Activated CD4-positive, alpha-beta T cell treated with anti-CD3 and anti-CD28 coated beads for 36 hours (primary cell): Measurements from ENCODE around the gene TUBA4A. TPM values are rescaled to one million over a fixed set of nuclear protein-coding genes. Genes with fewer than 3 reads are reported as not detected.

Experiments used
- ATAC-seq: fragments of 200-7000 bp; cut with Tn5 transposase; one replicate; pipeline ENCODE4 v1.10.0; 2021; ENCODE audit warnings: mild to moderate bottlenecking, moderate library complexity
- CTCF ChIA-PET: fragments of 350-600 bp; sonication (Branson Sonifier 250); formaldehyde crosslinking; loops from one replicate; lab custom pipeline; 2021; ENCODE audit warnings: antibody characterized with exemption; lab: Charles Lee
- POLR2A ChIA-PET: fragments of 350-600 bp; sonication (Branson Sonifier 250); formaldehyde crosslinking; loops from one replicate; lab custom pipeline; 2021; ENCODE audit warnings: antibody characterized with exemption, inconsistent platforms; lab: Charles Lee
- DNase-seq: peaks from one replicate; pipeline ENCODE4 v3.0.0-alpha.2; 2020
- H3K27ac Mint-ChIP-seq: one replicate; pipeline ENCODE4 v1.8.0; 2021; ENCODE audit warnings: mixed read lengths
- H3K27me3 Mint-ChIP-seq: one replicate; pipeline ENCODE4 v1.8.0; 2021; ENCODE audit warnings: mixed read lengths
- H3K36me3 Mint-ChIP-seq: one replicate; pipeline ENCODE4 v1.8.0; 2021; ENCODE audit warnings: low read depth, mixed read lengths
- H3K4me1 Mint-ChIP-seq: one replicate; pipeline ENCODE4 v1.8.0; 2021; ENCODE audit warnings: mixed read lengths
- H3K4me3 Mint-ChIP-seq: one replicate; pipeline ENCODE4 v1.8.0; 2021; ENCODE audit warnings: mild to moderate bottlenecking, moderate library complexity, mixed read lengths
- H3K9me3 Mint-ChIP-seq: one replicate; pipeline ENCODE4 v1.8.0; 2021; ENCODE audit warnings: low read depth, mixed read lengths
- intact Hi-C, 2 experiments: fragments of 100-400 bp; cut with DNase I in 1 of 2; cut with micrococcal nuclease in 1 of 2; formaldehyde crosslinking; loops; one replicate each; pipeline versions ENCODE4 v1.14.2 to v1.15.1; 2022 to 2024; cut with DNase I, micrococcal nuclease
- total RNA-seq, 2 experiments: library from RNA; stranded (reverse); gene quantifications; one replicate each; pipeline ENCODE4 v1.2.3, GENCODE V29; 2021

The TUBA4A gene
- total RNA-seq, 2 experiments from 2014 or later, result 210 to 369 TPM

DNA sequence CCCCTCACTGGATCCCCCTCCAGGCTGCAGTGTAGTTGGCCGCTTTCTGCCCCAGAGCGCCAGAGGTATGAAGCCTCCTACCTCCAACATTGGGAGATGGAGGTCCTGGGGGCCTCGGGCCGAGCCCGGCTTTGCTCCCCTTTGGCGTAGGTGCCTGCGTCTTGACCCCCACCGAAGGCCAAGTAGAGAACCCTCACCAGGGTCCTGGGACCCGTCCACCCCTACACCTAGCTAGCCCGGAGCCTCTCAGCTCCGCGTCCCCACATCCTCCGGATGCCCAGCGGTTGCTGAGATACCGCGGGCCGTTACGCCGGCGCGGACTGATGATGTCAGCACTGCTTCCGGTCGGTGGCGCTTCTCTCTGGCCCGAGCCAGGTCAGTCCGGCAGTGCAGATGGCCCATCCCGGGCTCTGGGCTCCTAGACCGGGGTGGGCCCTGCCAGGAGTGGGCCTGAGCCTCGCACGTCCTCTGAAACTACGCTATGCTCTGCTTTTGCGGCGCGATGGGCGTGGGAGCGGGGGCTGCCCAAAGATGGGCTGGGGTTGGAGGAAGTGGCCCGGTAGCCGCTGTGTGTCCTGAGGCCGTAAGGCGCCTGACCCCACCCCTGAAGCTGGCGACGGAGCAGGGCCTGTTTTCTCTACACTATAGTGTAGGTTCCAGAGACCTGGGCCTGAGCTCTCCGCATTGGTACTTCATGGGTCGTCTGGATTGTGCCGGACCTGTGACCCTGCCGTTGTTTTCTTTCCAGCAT lies 8.4 kb downstream of the TUBA4A start, which contains the start of the genes GLB1L and STK16:
TSS of gene GLB1L (minus strand) at position 297 of the 751 bp plus-strand sequence. CDS start 1,871 bp downstream, outside the sequence.
TSS of gene STK16 (plus strand) at position 332 of the 751 bp plus-strand sequence. CDS start 521 bp downstream, outside the sequence.
- Mint-ChIP-seq H3K4me3 (peak within 1 kb of the TSS; percentile 89), H3K9me3 (no peaks in the 10 kb centered on the region), H3K27ac (peak within 1 kb of the TSS; percentile 100), H3K36me3 (peaks cover 35% of the 10 kb centered on the region), H3K4me1 (peaks cover 59% of the 10 kb centered on the region), H3K27me3 (no peaks in the 10 kb centered on the region)
- ChIA-PET POLR2A (interaction anchor here (0.6 to 2.2 kb wide), 6 partner anchors 8 to 38 kb away, joined by 3 to 10 read pairs (median 4); partner anchors contain the start of genes ABCB6, ANKZF1, ATG9A and TUBA4A), CTCF (interaction anchor here (0.6 to 3.5 kb wide), 16 partner anchors 9 to 215 kb away, joined by 3 to 20 read pairs (median 4); partner anchors contain the start of genes DNAJB2, TUBA4A and ZFAND2B)
- peak; percentile 93 for DNase-seq
- intact Hi-C loops, result loop anchor here (1.0 to 5.0 kb wide), 8 partner anchors 9 to 252 kb away; partner anchors contain the start of genes ANKZF1 (in 2 of the 2), ATG9A (in 2 of the 2), DNAJB2 (in 1 of the 2) and DNPEP (in 1 of the 2)
- peak; percentile 62 for ATAC-seq

DNA sequence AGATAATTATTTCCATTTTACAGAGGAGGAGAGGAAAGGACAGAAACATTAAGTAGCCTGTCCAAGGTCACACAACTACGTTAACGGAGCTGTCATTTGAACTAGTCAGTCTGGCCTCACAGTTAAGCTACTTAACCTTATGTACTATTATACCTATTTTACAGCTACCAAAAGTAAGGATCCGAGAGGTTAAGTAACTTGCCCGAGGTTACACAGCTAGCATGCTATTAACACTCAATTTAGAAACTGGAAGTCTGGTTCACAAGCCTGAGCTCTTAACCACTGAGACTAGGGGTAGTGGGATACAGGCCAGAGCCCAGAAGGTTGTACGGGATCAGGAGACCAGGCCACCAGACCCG lies 8.9 kb downstream of the TUBA4A start:
- no peak for DNase-seq
- H3K27ac Mint-ChIP-seq, result peak overlapping the region; percentile 100
- intact Hi-C loops, result loop anchor here (1.0 to 5.0 kb wide), 8 partner anchors 10 to 253 kb away; partner anchors contain the start of genes ANKZF1 (in 2 of the 2), ATG9A (in 2 of the 2), DNAJB2 (in 1 of the 2) and DNPEP (in 1 of the 2)
- H3K4me3 Mint-ChIP-seq, result peak overlapping the region; percentile 89
- POLR2A ChIA-PET, result interaction anchor here (0.6 to 2.2 kb wide), 6 partner anchors 8 to 38 kb away, joined by 3 to 10 read pairs (median 4); partner anchors contain the start of genes ABCB6, ANKZF1, ATG9A and TUBA4A
- CTCF ChIA-PET, result interaction anchor here (0.6 to 3.5 kb wide), 16 partner anchors 10 to 215 kb away, joined by 3 to 20 read pairs (median 4); partner anchors contain the start of genes DNAJB2, TUBA4A and ZFAND2B
- peaks cover 29% of the 10 kb centered on the region for H3K36me3 Mint-ChIP-seq
- no peak for ATAC-seq
- H3K27me3 Mint-ChIP-seq, result no peaks in the 10 kb centered on the region
- no peaks in the 10 kb centered on the region for H3K9me3 Mint-ChIP-seq
- peaks cover 54% of the 10 kb centered on the region for H3K4me1 Mint-ChIP-seq

DNA sequence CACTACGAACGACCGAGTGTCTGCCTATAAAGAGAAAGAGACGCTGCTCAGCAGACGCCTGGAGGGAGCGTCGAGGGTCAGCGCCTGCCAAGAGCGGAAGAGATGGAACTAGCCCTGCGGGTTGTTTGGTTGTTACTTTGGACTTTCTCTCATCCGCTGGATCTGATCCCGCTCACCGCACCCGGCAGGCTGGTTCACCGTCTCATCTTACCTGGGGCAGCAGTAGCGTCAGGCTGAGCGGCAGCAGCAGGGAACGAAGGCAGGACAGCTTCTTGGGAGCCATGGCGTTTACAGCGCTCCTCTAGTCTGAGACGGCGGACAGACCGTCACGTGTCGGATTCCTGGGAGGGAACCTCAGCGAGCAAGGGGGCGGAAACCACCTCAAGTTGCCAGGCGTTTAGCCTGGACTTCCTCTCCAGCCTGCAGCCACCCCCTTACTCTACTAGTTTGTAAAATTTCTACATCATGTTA lies 10.4 kb downstream of the TUBA4A start:
- ATAC-seq (no peak), DNase-seq (no peak)
- H3K27ac Mint-ChIP-seq, result no peak overlapping the region
- ChIA-PET POLR2A (no interaction called here), CTCF (interaction anchor here (3.5 kb wide), 1 partner anchor 34 kb away, joined by 20 read pairs; the partner anchor contains the start of gene DNAJB2)
- peaks cover 39% of the 10 kb centered on the region for H3K4me1 Mint-ChIP-seq
- no peaks in the 10 kb centered on the region for H3K27me3 Mint-ChIP-seq
- intact Hi-C loops, result no loop called here
- peaks cover 16% of the 10 kb centered on the region for H3K36me3 Mint-ChIP-seq
- H3K9me3 Mint-ChIP-seq, result no peaks in the 10 kb centered on the region
- H3K4me3 Mint-ChIP-seq, result peak overlapping the region; percentile 66

DNA sequence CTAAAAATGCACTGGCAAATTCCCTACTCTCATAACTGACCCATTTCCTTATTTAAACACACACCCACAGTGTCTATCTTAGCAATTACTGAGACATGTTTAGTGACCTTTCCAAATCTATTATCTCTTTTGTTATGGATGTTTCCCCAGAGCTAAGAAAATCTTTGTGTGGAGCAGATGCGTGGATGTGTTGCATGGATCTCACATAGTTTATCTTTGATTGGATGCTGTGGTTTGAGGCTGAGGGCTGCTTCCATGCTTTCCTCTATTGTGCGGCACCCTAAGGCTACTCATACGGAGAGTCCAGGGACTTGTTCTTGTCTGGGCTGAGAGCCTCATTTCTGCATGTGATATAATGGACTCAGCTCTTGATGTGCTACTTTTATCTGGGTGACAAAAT lies 19.4 kb downstream of the TUBA4A start:
- DNase-seq, result no peak
- no peak overlapping the region for H3K4me3 Mint-ChIP-seq
- H3K27ac Mint-ChIP-seq, result no peak overlapping the region
- POLR2A ChIA-PET, result interaction anchor here (1.0 kb wide), 1 partner anchor 45 kb away, joined by 3 read pairs; the partner anchor contains the start of gene DNAJB2
- no peaks in the 10 kb centered on the region for H3K27me3 Mint-ChIP-seq
- ATAC-seq, result no peak
- CTCF ChIA-PET, result interaction anchor here (1.4 kb wide), 1 partner anchor 15 kb away, joined by 3 read pairs; no protein-coding TSS in a partner anchor
- peaks cover 78% of the 10 kb centered on the region for H3K36me3 Mint-ChIP-seq
- peaks cover 17% of the 10 kb centered on the region for H3K4me1 Mint-ChIP-seq
- intact Hi-C loops, result no loop called here
- H3K9me3 Mint-ChIP-seq, result no peaks in the 10 kb centered on the region

DNA sequence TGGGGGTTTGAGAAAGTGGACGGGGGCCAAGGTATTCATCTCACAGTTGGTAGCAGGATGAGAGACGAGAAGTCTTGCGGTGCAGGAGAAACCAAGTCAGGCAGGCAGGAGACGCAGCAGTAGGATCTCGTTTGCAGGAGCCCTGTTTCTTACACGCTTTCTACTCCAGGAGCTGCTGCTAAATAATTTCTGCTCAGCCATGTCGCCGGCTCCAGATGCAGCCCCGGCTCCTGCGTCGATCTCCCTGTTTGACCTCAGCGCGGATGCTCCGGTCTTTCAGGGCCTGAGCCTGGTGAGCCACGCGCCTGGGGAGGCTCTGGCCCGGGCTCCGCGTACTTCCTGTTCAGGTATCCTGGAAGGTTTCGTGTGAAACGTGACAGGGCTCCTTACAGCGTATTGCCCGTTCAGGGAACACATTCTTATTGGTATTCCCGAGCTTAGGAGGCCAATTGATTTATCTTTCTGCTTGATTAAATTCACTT lies 23.6 kb downstream of the TUBA4A start:
- H3K27me3 Mint-ChIP-seq, result no peaks in the 10 kb centered on the region
- H3K4me3 Mint-ChIP-seq, result peak overlapping the region; percentile 98
- ATAC-seq, result peak; percentile 28
- no peaks in the 10 kb centered on the region for H3K9me3 Mint-ChIP-seq
- CTCF ChIA-PET, result interaction anchor here (0.9 to 2.3 kb wide), 15 partner anchors 9 to 189 kb away, joined by 3 to 13 read pairs (median 6); partner anchors contain the start of genes ABCB6, CFAP65, DNAJB2 and GLB1L
- peaks cover 73% of the 10 kb centered on the region for H3K36me3 Mint-ChIP-seq
- peak; percentile 78 for DNase-seq
- POLR2A ChIA-PET, result interaction anchor here (0.6 to 2.3 kb wide), 9 partner anchors 17 to 158 kb away, joined by 3 to 24 read pairs (median 4); partner anchors contain the start of genes CNPPD1, DNAJB2, DNPEP and TUBA4A
- peak overlapping the region; percentile 98 for H3K27ac Mint-ChIP-seq
- intact Hi-C loops, result no loop called here
- H3K4me1 Mint-ChIP-seq, result peaks cover 34% of the 10 kb centered on the region

DNA sequence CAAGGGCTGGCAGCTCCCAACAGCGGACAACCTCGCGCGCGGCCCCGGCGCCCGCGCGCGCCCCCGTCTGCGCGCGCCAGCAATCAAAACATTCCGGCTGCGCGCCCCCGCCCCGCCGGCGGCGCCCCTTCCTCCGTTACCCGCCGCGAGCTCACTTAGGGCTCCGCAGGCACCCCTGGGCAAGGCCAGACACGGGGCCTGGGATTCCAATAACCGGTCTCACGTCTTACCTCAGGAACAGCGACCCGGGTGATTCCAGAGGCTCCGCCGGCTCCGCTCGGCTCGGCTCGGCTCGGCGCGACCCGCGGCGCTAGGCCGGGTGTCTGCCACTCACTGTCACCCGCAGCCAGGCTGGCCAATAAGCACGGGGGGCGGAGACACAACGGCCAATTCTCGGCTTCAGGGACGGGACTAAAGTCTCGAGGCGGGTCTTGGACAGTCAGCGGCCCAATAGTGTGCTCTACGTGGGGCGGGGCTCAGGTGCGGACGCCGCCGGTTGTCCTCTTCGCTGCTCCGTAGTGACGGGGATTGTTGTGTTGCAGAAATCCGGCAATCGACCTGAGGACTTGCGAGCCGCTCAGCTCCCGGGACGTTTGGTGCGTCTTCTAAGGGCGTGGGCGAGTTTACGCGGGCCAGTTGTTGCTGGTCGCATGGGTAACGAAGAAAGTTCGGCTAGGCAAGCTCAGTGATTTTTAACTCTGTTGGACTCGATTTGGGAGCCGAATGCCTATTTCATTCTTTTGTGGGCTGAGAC lies 24.2 kb downstream of the TUBA4A start, which contains the start of the genes ANKZF1 and ATG9A:
TSS of gene ANKZF1 (plus strand) at position 502 of the 754 bp plus-strand sequence. CDS start 452 bp downstream, outside the sequence.
TSS of gene ATG9A (minus strand) at position 332 of the 754 bp plus-strand sequence. CDS start 1,612 bp downstream, outside the sequence.
- DNase-seq, result peak; percentile 99
- H3K27me3 Mint-ChIP-seq, result no peaks in the 10 kb centered on the region
- H3K4me3 Mint-ChIP-seq, result peak within 1 kb of the TSS; percentile 98
- peaks cover 34% of the 10 kb centered on the region for H3K4me1 Mint-ChIP-seq
- H3K27ac Mint-ChIP-seq, result peak within 1 kb of the TSS; percentile 98
- ChIA-PET CTCF (interaction anchor here (0.9 to 2.3 kb wide), 13 partner anchors 10 to 188 kb away, joined by 3 to 13 read pairs (median 6); partner anchors contain the start of genes ABCB6, CFAP65, DNAJB2 and GLB1L), POLR2A (interaction anchor here (0.6 to 2.3 kb wide), 10 partner anchors 16 to 158 kb away, joined by 3 to 24 read pairs (median 4); partner anchors contain the start of genes CNPPD1, DNAJB2, DNPEP and GLB1L)
- peak; percentile 98 for ATAC-seq
- H3K9me3 Mint-ChIP-seq, result no peaks in the 10 kb centered on the region
- intact Hi-C loops, result loop anchor here (1.0 kb wide), 14 partner anchors 10 to 661 kb away; partner anchors contain the start of genes DNAJB2 (in 2 of the 2), GLB1L (in 2 of the 2), NHEJ1 (in 2 of the 2) and STK16 (in 2 of the 2)
- H3K36me3 Mint-ChIP-seq, result peaks cover 74% of the 10 kb centered on the region

DNA sequence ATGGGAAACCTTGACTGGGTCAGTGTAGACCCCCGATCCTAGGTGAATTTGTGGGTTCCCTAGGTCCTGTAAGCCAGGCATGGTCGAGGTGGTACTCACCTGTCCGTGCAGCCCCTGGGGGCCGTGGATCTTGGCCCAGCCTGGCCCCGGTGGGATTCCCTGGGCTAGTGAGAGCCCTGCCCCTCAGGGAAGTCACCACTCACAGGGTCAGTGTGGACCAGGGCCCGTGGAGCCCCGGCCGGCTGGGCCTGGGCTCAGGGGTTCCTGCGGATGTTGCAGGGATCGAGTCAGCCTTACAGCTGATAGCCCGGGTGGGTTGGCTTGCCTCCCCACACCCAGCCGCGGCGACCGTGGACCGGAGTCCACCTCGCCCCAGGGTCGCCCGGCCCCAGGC lies 24.8 kb downstream of the TUBA4A start:
- H3K9me3 Mint-ChIP-seq, result no peaks in the 10 kb centered on the region
- ATAC-seq, result no peak

DNA sequence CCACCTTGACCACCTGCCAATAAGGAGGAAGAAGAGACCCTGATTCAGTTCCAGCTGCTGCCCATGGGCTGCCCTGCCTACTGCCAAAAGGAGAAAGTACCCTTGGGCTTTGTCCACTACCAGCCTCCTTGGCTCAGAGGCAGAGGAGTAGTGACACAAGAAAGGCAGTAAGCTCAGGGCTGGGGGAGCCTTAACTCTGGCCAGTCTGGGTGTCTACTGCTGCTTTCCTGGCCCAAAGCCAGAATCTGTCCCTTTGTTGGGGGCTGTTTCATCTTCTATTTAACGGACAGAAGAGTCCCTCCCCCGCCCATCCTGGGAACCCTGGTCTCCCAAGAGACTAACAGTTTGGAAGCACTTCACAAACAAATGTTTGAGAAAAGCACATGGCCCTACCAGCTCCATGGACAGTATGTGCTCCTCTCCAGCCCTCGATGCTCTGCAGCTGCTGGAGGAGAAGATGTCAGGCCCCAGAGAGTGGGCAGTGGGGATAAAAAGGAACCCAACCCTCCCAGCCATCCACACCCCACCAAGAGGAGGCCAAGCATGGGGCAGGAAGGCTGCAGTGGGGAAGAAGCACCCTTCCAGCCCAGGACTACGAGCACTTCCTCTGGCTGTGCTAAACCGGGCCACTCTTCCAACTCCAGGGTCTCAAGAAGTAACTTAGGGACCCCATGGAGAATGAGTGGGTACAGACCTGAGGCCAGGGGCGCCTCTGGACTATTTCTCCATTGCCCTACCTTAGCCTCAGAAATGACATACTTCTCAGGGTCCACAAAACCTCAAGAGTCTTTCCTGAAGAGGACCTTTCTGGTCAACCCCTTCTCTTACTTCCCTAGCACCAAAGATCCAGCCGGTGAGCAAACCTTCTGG lies 25.4 kb downstream of the TUBA4A start:
- ChIA-PET CTCF (interaction anchor here (0.6 to 2.5 kb wide), 5 partner anchors 21 to 140 kb away, joined by 3 to 5 read pairs (median 4); partner anchors contain the start of gene ZFAND2B), POLR2A (interaction anchor here (1.2 to 2.3 kb wide), 3 partner anchors 22 to 25 kb away, joined by 3 to 24 read pairs (median 5); partner anchors contain the start of genes TUBA4A, TUBA4B and ZFAND2B)
- Mint-ChIP-seq H3K27me3 (no peaks in the 10 kb centered on the region), H3K4me3 (peak overlapping the region; percentile 84), H3K4me1 (peaks cover 33% of the 10 kb centered on the region), H3K9me3 (no peaks in the 10 kb centered on the region), H3K36me3 (peaks cover 73% of the 10 kb centered on the region), H3K27ac (peak overlapping the region; percentile 78)
- intact Hi-C loops, result no loop called here
- ATAC-seq (no peak), DNase-seq (no peak)

More for the DNA sequence above, 24.8 kb downstream of the TUBA4A start:
- H3K27ac Mint-ChIP-seq, result peak overlapping the region; percentile 78
- no peak for DNase-seq
- H3K4me1 Mint-ChIP-seq, result peaks cover 33% of the 10 kb centered on the region
- CTCF ChIA-PET, result interaction anchor here (1.2 to 2.3 kb wide), 3 partner anchors 10 to 188 kb away, joined by 3 to 13 read pairs (median 7); partner anchors contain the start of genes ABCB6 and CFAP65
- peak overlapping the region; percentile 98 for H3K4me3 Mint-ChIP-seq
- peaks cover 74% of the 10 kb centered on the region for H3K36me3 Mint-ChIP-seq
- H3K27me3 Mint-ChIP-seq, result no peaks in the 10 kb centered on the region
- POLR2A ChIA-PET, result interaction anchor here (1.1 to 2.3 kb wide), 6 partner anchors 16 to 50 kb away, joined by 3 to 24 read pairs (median 4); partner anchors contain the start of genes DNAJB2, GLB1L, STK16 and TUBA4A
- intact Hi-C loops, result loop anchor here (1.0 kb wide), 14 partner anchors 10 to 661 kb away; partner anchors contain the start of genes DNAJB2 (in 2 of the 2), GLB1L (in 2 of the 2), NHEJ1 (in 2 of the 2) and STK16 (in 2 of the 2)

DNA sequence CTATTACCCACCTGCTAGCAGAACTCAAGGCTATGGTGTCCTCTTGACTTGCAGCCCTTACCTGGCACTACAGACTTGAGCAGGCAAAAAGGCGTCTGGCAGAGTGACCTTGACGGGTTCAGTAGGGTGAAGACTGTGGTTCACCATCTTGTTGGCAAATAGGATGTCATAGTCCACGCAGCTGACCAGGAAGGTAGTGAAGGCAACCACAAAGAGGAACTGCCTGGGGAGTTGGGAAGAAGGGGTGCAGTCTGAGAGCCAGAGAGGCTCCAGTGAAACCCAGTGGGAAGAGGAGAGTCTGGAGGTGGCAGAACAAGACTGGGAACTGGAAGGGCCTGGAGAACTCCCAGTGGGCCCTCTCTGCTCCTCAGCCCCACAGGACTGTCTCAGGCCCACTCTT lies 28.4 kb downstream of the TUBA4A start:
- Mint-ChIP-seq H3K36me3 (peaks cover 63% of the 10 kb centered on the region), H3K4me1 (peaks cover 17% of the 10 kb centered on the region), H3K4me3 (no peak overlapping the region), H3K27ac (no peak overlapping the region), H3K9me3 (no peaks in the 10 kb centered on the region), H3K27me3 (no peaks in the 10 kb centered on the region)
- intact Hi-C loops, result no loop called here
- ChIA-PET POLR2A (no interaction called here), CTCF (interaction anchor here (1.2 kb wide), 1 partner anchor 55 kb away, joined by 4 read pairs; no protein-coding TSS in a partner anchor)
- no peak for DNase-seq
- ATAC-seq, result no peak
